OCI-LY1 (cell line): ENCODE measurements around the gene ARIH2.

ENCODE experiments used
- H2AFZ ChIP-seq: fragments of 200-600 bp; sonication (generic), shearing (Covaris generic); 2 replicates; pipeline ENCODE4 v1.6.0; 2014; ENCODE audit warnings: antibody characterized with exemption, mild to moderate bottlenecking, low read length
- H3F3A ChIP-seq: fragments of 200-600 bp; sonication (generic), shearing (Covaris generic); 2 replicates; pipeline ENCODE4 v1.6.0; 2014; ENCODE audit warnings: mild to moderate bottlenecking, antibody characterized with exemption, low read length, moderate library complexity; ENCODE audit not compliant: insufficient read depth
- H3K27ac ChIP-seq: fragments of 200-600 bp; sonication (generic); 2 replicates; pipeline ENCODE4 v1.5.1; 2014; ENCODE audit warnings: low read length, mixed run types, mild to moderate bottlenecking, low read depth; ENCODE audit not compliant: poor library complexity, severe bottlenecking
- H3K27me3 ChIP-seq: fragments of 200-600 bp; sonication (generic); 2 replicates; pipeline ENCODE4 v1.6.0; 2014; ENCODE audit warnings: antibody characterized with exemption, mild to moderate bottlenecking, low read length, moderate library complexity; ENCODE audit not compliant: insufficient read depth
- H3K36me3 ChIP-seq: fragments of 200-600 bp; sonication (generic); 2 replicates; pipeline ENCODE4 v1.6.1; 2014; ENCODE audit warnings: mild to moderate bottlenecking, antibody characterized with exemption, low read length, moderate library complexity, mixed read lengths; ENCODE audit not compliant: insufficient read depth
- H3K4me1 ChIP-seq: fragments of 200-600 bp; sonication (generic); 2 replicates; pipeline ENCODE4 v1.5.1; 2014; ENCODE audit warnings: mild to moderate bottlenecking, low read length, moderate library complexity; ENCODE audit not compliant: insufficient read depth, severe bottlenecking
- H3K4me2 ChIP-seq: fragments of 200-600 bp; sonication (generic), shearing (Covaris generic); 2 replicates; pipeline ENCODE4 v1.6.1; 2014; ENCODE audit warnings: low read length
- H3K4me3 ChIP-seq: fragments of 200-600 bp; sonication (generic); 2 replicates; pipeline ENCODE4 v1.5.1; 2014; ENCODE audit warnings: low read length, low read depth, mild to moderate bottlenecking, mixed read lengths; ENCODE audit not compliant: poor library complexity, severe bottlenecking
- H3K79me2 ChIP-seq: fragments of 200-600 bp; shearing (Covaris generic); 2 replicates; pipeline ENCODE4 v1.6.1; 2016; ENCODE audit warnings: mixed run types, low read length, mixed read lengths; ENCODE audit not compliant: insufficient read depth
- H3K9ac ChIP-seq: fragments of 200-600 bp; sonication (generic), shearing (Covaris generic); 2 replicates; pipeline ENCODE4 v1.6.1; 2014; ENCODE audit warnings: mild to moderate bottlenecking, low read length, mixed read lengths
- H3K9me2 ChIP-seq: fragments of 200-600 bp; sonication (generic), shearing (Covaris generic); 2 replicates; pipeline ENCODE4 v1.6.1; 2014; ENCODE audit warnings: low read depth, mild to moderate bottlenecking, low read length, mixed read lengths
- H3K9me3 ChIP-seq: fragments of 200-600 bp; shearing (Covaris generic); 2 replicates; pipeline ENCODE4 v1.6.1; 2014; ENCODE audit warnings: low read length, mixed read lengths
- H4K20me1 ChIP-seq: fragments of 200-600 bp; sonication (generic), shearing (Covaris generic); 2 replicates; pipeline ENCODE4 v1.6.0; 2016; ENCODE audit warnings: mild to moderate bottlenecking, low read length; ENCODE audit not compliant: insufficient read depth
- EZH2 ChIP-seq: fragments of 200-600 bp; sonication (generic), shearing (Covaris generic); IDR thresholded peaks from 2 replicates; pipeline ENCODE4 v1.8.0; 2017; ENCODE audit warnings: borderline replicate concordance, mixed run types, mild to moderate bottlenecking, antibody characterized with exemption, low read length, moderate library complexity, mixed read lengths
- TF ChIP-seq, protein P1 (sequence below): fragments of 200-600 bp; sonication (generic), shearing (Covaris generic); IDR thresholded peaks from 2 replicates; pipeline ENCODE4 v1.5.1; 2017; ENCODE audit warnings: mild to moderate bottlenecking, antibody characterized with exemption, low read length, moderate library complexity, mixed read lengths

The ARIH2 gene

DNA sequence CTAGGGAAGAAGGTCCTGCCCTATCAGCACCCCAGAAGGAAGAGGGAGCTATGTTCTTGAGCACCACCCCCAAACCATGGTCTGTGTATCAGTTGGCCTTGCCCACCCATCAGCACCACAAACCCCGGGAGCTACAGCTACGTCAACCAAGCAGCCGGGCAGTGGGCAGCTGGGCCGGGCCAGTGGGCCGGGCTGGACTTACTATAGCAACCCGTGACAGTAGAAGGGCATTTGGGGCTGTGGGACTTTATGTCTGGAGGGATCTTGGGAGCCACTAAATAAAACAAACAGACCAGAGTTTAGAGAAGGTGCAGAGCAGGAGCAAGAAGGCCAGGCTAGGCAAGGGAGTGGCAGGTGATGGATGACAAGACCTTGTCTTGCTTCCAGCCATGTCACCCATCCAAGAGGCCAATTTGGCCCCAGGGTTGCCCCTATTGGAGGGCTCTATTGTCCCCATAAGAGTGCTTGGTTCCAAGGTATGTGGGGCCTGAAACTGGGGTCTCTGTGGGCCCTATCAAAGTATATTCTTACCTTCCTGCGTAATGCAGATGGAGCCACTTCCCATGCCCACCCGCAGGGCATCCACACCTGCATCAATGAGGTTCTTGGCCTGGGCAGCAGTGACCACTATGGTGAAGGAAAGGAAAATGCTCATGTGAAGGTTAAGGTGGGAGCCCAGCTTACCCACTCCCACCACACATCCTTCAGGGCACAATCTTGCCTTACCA, 107.3 kb downstream of the ARIH2 start:
- Histone ChIP-seq H4K20me1 (no peaks in the 10 kb centered on the region), H3K27ac (peak overlapping the region; percentile 4), H2AFZ (no peak overlapping the region), H3K9ac (no peak overlapping the region), H3K4me1 (peaks cover 54% of the 10 kb centered on the region), H3F3A (0 out of 2 replicates have a peak, but pooled peaks cover 2% of the 10 kb centered on the region), H3K4me3 (no peak overlapping the region), H3K36me3 (peaks cover 72% of the 10 kb centered on the region), H3K9me2 (no peaks in the 10 kb centered on the region), H3K79me2 (no peaks in the 10 kb centered on the region), H3K9me3 (no peaks in the 10 kb centered on the region), H3K27me3 (no peaks in the 10 kb centered on the region), H3K4me2 (no peak overlapping the region; the same call in 1 of the 2 replicates)
- TF ChIP-seq, protein P1, sequence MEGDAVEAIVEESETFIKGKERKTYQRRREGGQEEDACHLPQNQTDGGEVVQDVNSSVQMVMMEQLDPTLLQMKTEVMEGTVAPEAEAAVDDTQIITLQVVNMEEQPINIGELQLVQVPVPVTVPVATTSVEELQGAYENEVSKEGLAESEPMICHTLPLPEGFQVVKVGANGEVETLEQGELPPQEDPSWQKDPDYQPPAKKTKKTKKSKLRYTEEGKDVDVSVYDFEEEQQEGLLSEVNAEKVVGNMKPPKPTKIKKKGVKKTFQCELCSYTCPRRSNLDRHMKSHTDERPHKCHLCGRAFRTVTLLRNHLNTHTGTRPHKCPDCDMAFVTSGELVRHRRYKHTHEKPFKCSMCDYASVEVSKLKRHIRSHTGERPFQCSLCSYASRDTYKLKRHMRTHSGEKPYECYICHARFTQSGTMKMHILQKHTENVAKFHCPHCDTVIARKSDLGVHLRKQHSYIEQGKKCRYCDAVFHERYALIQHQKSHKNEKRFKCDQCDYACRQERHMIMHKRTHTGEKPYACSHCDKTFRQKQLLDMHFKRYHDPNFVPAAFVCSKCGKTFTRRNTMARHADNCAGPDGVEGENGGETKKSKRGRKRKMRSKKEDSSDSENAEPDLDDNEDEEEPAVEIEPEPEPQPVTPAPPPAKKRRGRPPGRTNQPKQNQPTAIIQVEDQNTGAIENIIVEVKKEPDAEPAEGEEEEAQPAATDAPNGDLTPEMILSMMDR = no peak
- TF ChIP-seq EZH2 = no peak

DNA sequence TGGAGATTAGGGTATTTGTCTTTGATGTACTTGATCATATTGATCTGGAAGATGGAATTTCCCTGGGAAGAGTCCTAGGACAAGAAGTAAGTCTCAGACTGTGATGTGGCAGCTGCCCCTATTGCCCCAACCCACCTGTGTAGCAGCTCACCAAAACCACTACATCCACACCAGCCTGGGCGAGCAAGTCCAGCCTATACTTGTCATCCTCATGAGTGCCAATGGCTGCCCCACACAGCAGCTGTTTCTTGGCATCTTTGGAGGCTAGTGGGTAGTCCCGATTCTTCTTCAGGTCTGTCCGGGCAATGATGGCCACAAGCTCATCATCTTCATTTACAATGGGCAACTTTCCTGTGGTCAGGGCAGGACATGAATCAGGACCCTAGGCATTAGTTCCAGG, 107.9 kb downstream of the ARIH2 start:
- Histone ChIP-seq H3K9me2 (no peaks in the 10 kb centered on the region), H4K20me1 (no peaks in the 10 kb centered on the region), H2AFZ (no peak overlapping the region), H3K27me3 (no peaks in the 10 kb centered on the region), H3K9me3 (no peaks in the 10 kb centered on the region), H3K27ac (no peak overlapping the region), H3K4me2 (no peak overlapping the region), H3K4me3 (no peak overlapping the region), H3K36me3 (peaks cover 76% of the 10 kb centered on the region), H3K79me2 (no peaks in the 10 kb centered on the region), H3K9ac (no peak overlapping the region), H3F3A (0 out of 2 replicates have a peak, but pooled peaks cover 2% of the 10 kb centered on the region), H3K4me1 (peaks cover 54% of the 10 kb centered on the region)
- TF ChIP-seq, protein P1 = no peak
- TF ChIP-seq EZH2 = no peak

DNA sequence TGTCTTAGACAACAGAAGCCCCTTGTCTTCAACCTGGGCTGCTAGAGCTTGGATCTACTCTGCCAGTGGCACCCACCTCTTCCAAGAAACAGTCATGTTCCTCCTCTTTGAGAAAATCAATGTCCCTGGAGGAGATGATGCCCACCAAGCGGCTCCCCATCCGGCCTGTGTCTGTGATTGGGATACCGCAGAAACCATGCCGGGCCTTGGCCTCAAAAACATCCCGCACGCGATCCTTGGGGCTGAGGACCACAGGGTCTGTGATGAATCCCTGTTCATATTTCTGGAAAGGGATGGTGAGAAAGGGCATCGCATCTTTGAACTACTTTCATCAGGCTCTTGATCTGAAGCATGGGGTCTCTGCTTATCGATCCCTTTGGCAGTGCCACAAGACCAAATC, 109.0 kb downstream of the ARIH2 start:
- H3K9me2 ChIP-seq = no peaks in the 10 kb centered on the region
- no peaks in the 10 kb centered on the region for H3K9me3 ChIP-seq
- no peak for TF ChIP-seq EZH2
- peak overlapping the region; percentile 99 for H3K4me2 ChIP-seq
- no peak overlapping the region for H3K27ac ChIP-seq
- no peaks in the 10 kb centered on the region for H3K27me3 ChIP-seq
- peak overlapping the region; percentile 85; the same call in 1 of the 2 replicates for H3K9ac ChIP-seq
- H3K4me1 ChIP-seq = peaks cover 53% of the 10 kb centered on the region
- H3K4me3 ChIP-seq = peak overlapping the region; percentile 84
- no peak overlapping the region for H2AFZ ChIP-seq
- H3K36me3 ChIP-seq = peaks cover 87% of the 10 kb centered on the region
- no peaks in the 10 kb centered on the region for H4K20me1 ChIP-seq
- no peaks in the 10 kb centered on the region for H3K79me2 ChIP-seq
- 0 out of 2 replicates have a peak, but pooled peaks cover 2% of the 10 kb centered on the region for H3F3A ChIP-seq

DNA sequence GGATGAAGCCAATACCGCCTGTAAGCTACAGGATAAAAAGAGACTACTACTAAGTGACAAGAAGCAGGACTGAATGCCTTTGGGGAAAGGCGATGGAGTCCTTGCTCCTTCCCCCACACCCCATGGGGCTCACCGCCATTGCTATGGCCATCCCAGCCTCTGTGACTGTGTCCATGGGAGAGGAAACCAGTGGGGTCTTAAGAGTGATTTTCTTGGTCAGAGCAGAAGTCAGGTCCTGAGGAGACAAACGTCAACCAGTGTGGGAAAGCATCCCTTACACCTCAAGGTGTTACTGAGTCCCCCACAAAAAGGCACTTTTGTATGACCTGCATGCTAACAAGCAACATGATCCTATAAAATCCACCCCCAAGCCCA, 109.6 kb downstream of the ARIH2 start:
- Histone ChIP-seq H3K79me2 (no peaks in the 10 kb centered on the region), H3F3A (0 out of 2 replicates have a peak, but pooled peaks cover 2% of the 10 kb centered on the region), H2AFZ (no peak overlapping the region), H3K9me2 (no peaks in the 10 kb centered on the region), H3K9ac (peak overlapping the region; percentile 85), H3K4me2 (peak overlapping the region; percentile 99), H4K20me1 (no peaks in the 10 kb centered on the region), H3K36me3 (peaks cover 90% of the 10 kb centered on the region), H3K4me1 (peaks cover 46% of the 10 kb centered on the region), H3K9me3 (no peaks in the 10 kb centered on the region), H3K27me3 (no peaks in the 10 kb centered on the region), H3K27ac (peak overlapping the region; percentile 54), H3K4me3 (peak overlapping the region; percentile 84)
- no peak for TF ChIP-seq EZH2
- TF ChIP-seq, protein P1 = no peak
